SH-SY5Y (cell line): Measurements from ENCODE around the gene LATS2.

Source experiments
- GATA2 ChIP-seq: IDR thresholded peaks from 2 replicates; pipeline ENCODE4 v1.6.1; 2011; ENCODE audit warnings: mild to moderate bottlenecking, low read depth, low read length
- GATA3 ChIP-seq: IDR thresholded peaks from 2 replicates; pipeline ENCODE4 v1.6.1; 2011; ENCODE audit warnings: low read depth, mild to moderate bottlenecking, low read length, moderate library complexity

GRCh38 chr13:21071924-21072323 lies 10.5 kb upstream of the LATS2 start:
- TF ChIP-seq GATA3 (no peak), GATA2 (no peak)
